Cortex of kidney (tissue), 1 donor: ENCODE measurements around the gene TRIM44.
"Not testable (repeated sequence)": the region's sequence is repeated elsewhere in the genome, so short reads cannot be mapped to it uniquely, and the experiment has no call there.

Source experiments
- DNase-seq: peaks from one replicate; lab custom pipeline; 2025; lab: John Stamatoyannopoulos, UW

The TRIM44 gene

GRCh38 chr11:35855671-35856070 is 193.1 kb downstream of the TRIM44 start:
- DNase-seq = no peak

GRCh38 chr11:35856259-35856658 is 193.7 kb downstream of the TRIM44 start:
- no peak for DNase-seq

GRCh38 chr11:35856756-35857155 is 194.2 kb downstream of the TRIM44 start:
- DNase-seq = no peak

- no peak for DNase-seq
Measured at GRCh38 chr11:35857922-35858321, 195.3 kb downstream of the TRIM44 start.

GRCh38 chr11:35859301-35859700 is 196.7 kb downstream of the TRIM44 start:
- DNase-seq = no peak

GRCh38 chr11:35860194-35860593 is 197.6 kb downstream of the TRIM44 start:
- not testable (repeated sequence) for DNase-seq

- no peak for DNase-seq
Measured at GRCh38 chr11:35861191-35861590, 198.6 kb downstream of the TRIM44 start.

- no peak for DNase-seq
Measured at GRCh38 chr11:35862666-35863065, 200.1 kb downstream of the TRIM44 start.

GRCh38 chr11:35864131-35864530 is 201.6 kb downstream of the TRIM44 start:
- no peak for DNase-seq

GRCh38 chr11:35866601-35867000 is 204.0 kb downstream of the TRIM44 start:
- no peak for DNase-seq
